Epithelial cell of esophagus (primary cell): ENCODE data around the gene SNN.

Experiments used
- DNase-seq: peaks from one replicate; pipeline ENCODE4 v3.0.0; 2010; ENCODE audit warnings: low read depth
- H3K4me3 ChIP-seq: 2 replicates; pipeline ENCODE4 v1.5.1; 2011; ENCODE audit warnings: mild to moderate bottlenecking, low read length, control low read depth
- CTCF ChIP-seq: IDR thresholded peaks from 2 replicates; pipeline ENCODE4 v1.5.1; 2011; ENCODE audit warnings: low read depth, mild to moderate bottlenecking, low read length, control low read depth, inconsistent platforms; ENCODE audit not compliant: insufficient read depth; ENCODE audit errors: missing control alignments

SNN gene

GRCh38 chr16:11624636-11625607 is 43.3 kb upstream of the SNN start:
- H3K4me3 ChIP-seq = no peak overlapping the region
- no peak for DNase-seq
- TF ChIP-seq CTCF = no peak

- no peak for TF ChIP-seq CTCF
- H3K4me3 ChIP-seq = no peak overlapping the region
- no peak for DNase-seq
Observed at GRCh38 chr16:11625769-11626168, 42.5 kb upstream of the SNN start.

GRCh38 chr16:11626657-11627291 is 41.5 kb upstream of the SNN start:
- DNase-seq = no peak
- H3K4me3 ChIP-seq = no peak overlapping the region
- no peak for TF ChIP-seq CTCF

GRCh38 chr16:11627292-11627663 is 41.0 kb upstream of the SNN start:
- no peak for TF ChIP-seq CTCF
- peak; percentile 53 for DNase-seq
- no peak overlapping the region for H3K4me3 ChIP-seq

GRCh38 chr16:11627822-11628457 is 40.3 kb upstream of the SNN start:
- no peak for TF ChIP-seq CTCF
- peak; percentile 99 for DNase-seq
- no peak overlapping the region for H3K4me3 ChIP-seq

GRCh38 chr16:11629071-11630030 is 38.9 kb upstream of the SNN start:
- no peak overlapping the region for H3K4me3 ChIP-seq
- TF ChIP-seq CTCF = no peak
- DNase-seq = no peak
